ENCODE data around the gene MORC1. TPM values are rescaled to one million over a fixed set of nuclear protein-coding genes. Genes with fewer than 3 reads are reported as not detected.

MORC1 gene
- total RNA-seq, 1 experiment from 2014 or later: not detected

- DNase-seq (ENCODE audit: low spot score): no peak
Observed at GRCh38 chr3:108946292-108947285, 171.3 kb downstream of the MORC1 start.

DNA sequence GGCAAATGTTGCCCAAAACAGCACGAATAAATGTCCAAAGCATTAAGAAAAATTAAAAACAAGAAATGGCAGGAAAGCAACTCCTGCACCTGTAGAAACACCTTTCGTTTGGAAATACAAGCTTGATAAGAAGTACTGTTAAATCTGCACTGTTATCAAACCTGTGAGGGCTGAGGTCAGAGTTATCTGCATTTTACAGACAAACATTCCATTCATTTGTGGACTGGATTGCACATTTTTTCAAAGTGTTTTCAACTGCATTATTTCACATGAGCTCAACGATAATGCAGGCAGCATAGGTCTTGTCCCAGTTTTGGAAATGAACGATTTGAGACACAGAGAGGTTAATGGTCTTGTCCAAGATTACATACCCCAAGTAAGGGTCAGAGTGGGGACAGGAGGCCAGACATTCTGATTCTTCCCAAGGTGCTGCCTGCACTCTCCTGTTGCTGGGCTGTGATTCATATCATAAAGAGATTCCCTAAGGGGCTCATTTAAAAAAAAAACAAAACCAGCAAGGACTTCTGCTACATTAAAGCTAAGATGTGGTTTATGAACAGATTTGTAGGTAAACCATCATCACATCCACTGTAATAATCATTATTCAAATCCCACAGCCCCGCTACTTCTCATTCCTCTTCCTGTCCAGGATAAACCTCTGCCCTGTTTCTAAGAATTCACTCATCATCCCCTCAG, 177.2 kb downstream of the MORC1 start:
- no peak for DNase-seq (ENCODE audit: low spot score)

DNA sequence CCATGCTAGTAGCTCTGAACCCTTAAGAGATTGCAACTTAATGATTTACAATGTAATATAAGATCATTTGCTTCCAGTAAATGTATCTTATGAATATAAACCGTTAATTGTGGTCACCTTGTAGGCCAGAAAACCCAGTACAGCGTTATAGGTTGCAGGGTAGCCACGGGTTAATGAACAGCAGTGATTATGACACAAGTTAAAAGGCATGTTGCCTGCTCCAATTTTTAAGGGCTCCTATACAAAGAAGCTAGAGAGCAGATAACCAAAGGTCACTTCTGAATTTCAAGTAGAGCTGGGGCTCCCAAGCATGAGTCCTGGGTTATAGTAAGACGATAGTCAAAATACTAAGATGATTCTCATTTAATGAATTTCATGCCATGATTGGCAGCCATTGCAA, 177.8 kb downstream of the MORC1 start:
- DNase-seq (ENCODE audit: low spot score): no peak

DNA sequence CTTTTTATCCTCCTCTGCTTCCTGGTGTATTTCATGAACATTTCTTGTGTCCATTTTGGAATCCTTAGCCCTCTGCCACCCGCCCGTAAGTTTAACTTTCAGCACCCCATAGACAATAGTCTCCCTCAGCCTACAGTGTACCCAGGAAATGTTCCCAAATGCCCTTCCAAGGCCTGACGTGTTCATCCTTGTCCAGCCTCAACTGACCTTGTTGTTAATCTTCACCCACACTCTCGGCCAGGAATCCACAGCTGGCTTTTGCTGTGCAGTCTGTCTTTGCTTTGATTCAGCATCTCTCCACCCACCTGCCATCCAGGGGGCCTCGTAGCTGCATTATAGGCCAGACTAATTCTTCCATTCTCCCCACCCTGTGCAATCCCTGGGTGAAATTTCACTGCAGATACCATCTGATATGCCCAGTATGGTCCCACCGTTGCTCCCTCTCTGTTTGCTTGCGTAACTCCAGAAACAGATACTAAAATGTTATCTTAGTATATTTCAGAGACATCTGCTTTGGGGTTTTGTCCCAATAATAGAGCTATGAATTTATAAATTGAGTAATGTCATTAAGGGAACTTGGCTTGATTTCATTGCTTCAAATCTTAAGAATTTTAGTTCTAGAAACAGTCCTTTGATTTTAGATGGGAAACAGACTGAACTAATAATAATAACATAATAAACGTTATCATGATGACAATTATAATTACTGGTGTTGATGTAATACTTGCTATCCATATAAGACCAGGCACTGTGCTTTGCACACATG, 180.8 kb downstream of the MORC1 start:
- no peak for DNase-seq (ENCODE audit: low spot score)

GRCh38 chr3:108931035-108931434, 186.9 kb downstream of the MORC1 start:
- DNase-seq (ENCODE audit: low spot score): no peak

DNA sequence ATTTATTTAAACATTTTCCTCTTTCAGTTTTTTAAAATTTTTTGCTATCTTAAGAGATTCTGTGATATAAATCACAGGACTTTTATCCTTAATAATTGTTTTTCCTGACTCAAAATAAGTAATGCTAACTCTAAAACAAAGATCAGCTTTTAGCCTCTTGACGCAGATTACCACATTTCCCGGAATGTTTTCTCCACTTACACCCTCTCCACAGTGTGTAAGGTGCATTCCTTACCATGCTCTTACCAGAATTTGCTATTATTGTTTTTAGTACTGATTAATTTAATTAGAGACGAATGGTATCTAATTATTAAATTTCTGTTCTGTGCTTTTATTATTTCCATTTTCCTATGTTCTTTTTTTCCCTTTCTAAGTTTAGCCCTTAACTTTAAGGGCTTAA, 199.1 kb downstream of the MORC1 start:
- no peak for DNase-seq (ENCODE audit: low spot score)

DNA sequence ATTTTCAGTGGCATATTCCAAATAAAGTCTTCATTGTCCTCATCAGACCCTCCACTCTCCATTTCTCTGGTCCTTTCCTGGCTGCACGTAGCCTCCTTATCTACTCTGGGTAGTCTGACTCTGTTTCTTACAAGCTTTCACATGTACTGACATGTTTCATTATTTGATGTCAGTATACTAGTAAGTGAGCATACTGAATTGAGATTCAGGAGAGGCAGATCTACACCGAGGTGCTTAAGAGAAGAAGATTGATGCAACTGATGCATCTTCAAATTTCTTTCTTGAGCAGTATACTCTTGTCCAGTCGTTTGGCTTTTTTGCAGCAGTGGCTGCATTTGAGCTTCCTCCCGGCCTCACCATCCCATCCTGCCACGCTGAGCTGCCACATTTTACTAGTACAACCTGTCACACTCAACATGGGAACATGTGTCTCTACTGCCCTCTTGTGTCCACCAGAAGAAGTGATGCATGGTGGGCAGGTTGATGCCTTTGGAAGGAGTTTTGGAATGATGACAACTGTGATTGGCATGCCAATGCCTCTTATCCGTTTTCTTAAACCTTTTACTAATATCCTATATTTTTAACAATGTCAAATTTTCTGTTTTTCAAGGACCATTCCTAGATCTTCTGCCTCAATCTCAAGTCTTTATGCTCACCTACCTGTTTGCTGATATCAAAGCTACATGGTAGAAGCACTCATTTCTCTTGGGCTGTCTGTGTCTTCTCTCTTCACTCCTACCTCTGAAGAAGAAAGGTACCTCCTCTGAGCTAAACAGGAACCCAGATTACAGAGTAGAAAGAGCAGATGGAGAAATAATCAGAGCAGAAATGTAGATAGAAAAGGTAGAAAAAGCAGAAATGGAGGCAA, 202.9 kb downstream of the MORC1 start:
- DNase-seq (ENCODE audit: low spot score): peak; percentile 90

DNA sequence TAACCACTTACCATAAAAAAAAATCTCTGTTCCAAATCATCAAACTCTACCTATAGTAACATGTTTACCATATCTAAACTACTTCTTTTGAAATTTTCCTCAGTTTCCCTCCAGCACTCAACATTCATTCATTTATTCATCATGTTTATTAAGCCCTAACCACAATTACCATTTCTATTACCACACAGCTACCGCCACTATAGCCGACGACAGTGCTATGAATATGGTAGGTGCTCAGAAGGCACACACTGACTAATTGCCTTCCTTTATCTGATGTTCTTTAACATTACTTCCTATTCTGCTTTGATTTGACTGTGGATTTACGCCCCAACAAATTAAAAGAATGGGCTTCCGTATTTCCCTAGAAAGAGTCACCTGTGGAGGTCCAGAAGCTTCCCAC, 208.1 kb downstream of the MORC1 start:
- no peak for DNase-seq (ENCODE audit: low spot score)

Small RNAs within 50 kb of the gene (small RNA-seq; reads per million reads assigned to genes)
- 1.4 reads per million, percentile 50 among the genes with 10 or more reads in this experiment for gene RF00012

Other genes starting within 250 kb of the MORC1 start
- not detected in 2 replicates for gene GUCA1C, start 164.3 kb downstream of the MORC1 start, total RNA-seq (2014; rRNA removed; shearing (Covaris generic))
- gene C3orf85, start 18.6 kb upstream of the MORC1 start, total RNA-seq (2014; rRNA removed; shearing (Covaris generic)): 0.46 TPM in 1 of 2 replicates, not detected in the other
- not detected in 2 replicates for gene DPPA2, start 198.4 kb upstream of the MORC1 start, total RNA-seq (2014; rRNA removed; shearing (Covaris generic))
- gene DPPA4, start 219.4 kb upstream of the MORC1 start, total RNA-seq (2014; rRNA removed; shearing (Covaris generic)): not detected in 2 replicates